ENCODE results near the gene TNPO2.

- TF ChIP-seq CTCF (IDR thresholded peaks at IDR 0.05; ENCODE audit: poor library complexity) (no peak), EZH2 (IDR thresholded peaks at IDR 0.05; ENCODE audit: borderline replicate concordance) (no peak), EZH2phosphoT487 (IDR thresholded peaks at IDR 0.05; ENCODE audit: low read depth, severe bottlenecking, unreplicated experiment) (no peak)
Measured at GRCh38 chr19:12681074-12681987, 42.4 kb downstream of the TNPO2 start, which contains the start of gene DHPS.

All from hepatocyte (in vitro differentiated cells).